Measurements from ENCODE around the gene SHC1. TPM values are rescaled to one million over a fixed set of nuclear protein-coding genes. Genes with fewer than 3 reads are reported as not detected.

SHC1 gene
- total RNA-seq, 1 experiment from 2014 or later: 199 TPM

DNA sequence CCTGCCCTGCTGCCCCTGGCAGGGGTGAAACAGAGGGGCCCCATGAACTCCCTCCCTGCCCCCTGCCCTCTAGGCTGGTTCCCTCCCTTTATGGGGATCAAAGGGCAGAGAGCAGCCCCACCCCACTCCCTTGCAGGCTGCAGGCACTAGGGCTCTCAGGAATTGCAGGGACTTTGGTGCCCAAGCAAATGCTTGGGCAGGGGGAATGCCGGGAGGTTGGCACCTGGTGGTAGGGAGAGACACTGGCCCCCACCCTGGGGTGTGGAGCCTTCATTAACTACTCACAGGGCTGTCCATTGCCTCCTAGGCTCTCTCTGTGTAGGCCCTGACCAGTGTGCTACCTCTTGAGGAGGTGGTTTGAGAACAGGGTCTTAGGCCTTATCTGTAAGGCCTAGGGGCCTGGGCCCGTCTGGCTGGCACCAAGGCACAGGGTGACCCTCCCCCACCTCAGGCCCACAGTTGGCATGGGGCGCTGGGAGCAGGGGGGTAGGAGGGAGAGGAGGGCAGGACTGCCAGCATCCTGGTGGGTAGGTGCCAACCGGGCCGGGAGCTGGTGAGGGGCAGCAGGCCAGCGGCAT, 36.8 kb upstream of the SHC1 start:
- H3K9me3 Mint-ChIP-seq: no peaks in the 10 kb centered on the region
- H3K27me3 Mint-ChIP-seq (ENCODE audit: low read depth): no peaks in the 10 kb centered on the region
- peaks cover 50% of the 10 kb centered on the region for H3K4me1 Mint-ChIP-seq
- H3K27ac Mint-ChIP-seq: no peak overlapping the region
- ATAC-seq: no peak
- POLR2A ChIA-PET: interaction anchor here (0.5 to 1.7 kb wide), 6 partner anchors 7 to 74 kb away, joined by 3 to 7 read pairs (median 4); partner anchors contain the start of genes FLAD1 and SHC1
- TF ChIP-seq SP1 (CRISPR knock-in tag; conservative IDR thresholded peaks at IDR 0.05) (no peak), FOXK1 (CRISPR knock-in tag; IDR thresholded peaks at IDR 0.05) (no peak), ZNF416 (CRISPR knock-in tag; IDR thresholded peaks at IDR 0.05) (no peak)
- CTCF ChIA-PET: interaction anchor here (0.9 to 4.3 kb wide), 16 partner anchors 8 to 186 kb away, joined by 3 to 58 read pairs (median 6); partner anchors contain the start of genes ADAM15, KRTCAP2 and PBXIP1
- DNase-seq (ENCODE audit: low spot score): no peak
- H3K4me3 Mint-ChIP-seq: no peak overlapping the region
- H3K36me3 Mint-ChIP-seq: no peaks in the 10 kb centered on the region

DNA sequence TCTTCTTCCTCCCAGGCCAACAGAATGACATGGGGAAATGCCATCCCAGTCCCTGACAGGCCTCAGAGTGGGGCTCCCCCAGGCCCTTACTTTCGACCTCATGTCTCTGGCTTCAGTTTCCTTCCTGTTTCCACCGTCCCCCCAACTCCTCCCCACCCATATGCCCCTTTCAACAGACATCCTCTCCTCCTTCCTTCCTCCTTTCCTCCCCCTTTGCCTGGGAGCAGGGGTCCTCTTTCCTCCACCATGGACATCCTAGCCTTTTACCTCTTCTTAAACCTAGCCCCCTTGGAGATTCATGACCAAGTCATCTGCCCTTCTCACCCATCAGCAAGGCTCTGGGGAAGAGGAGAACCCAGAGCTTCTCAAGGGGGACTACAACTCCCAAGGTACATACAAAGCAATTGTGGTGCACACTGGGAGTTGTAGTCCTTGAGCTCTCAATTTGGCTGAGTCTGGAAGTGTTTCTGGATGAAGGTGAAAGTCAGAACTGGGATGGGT, 36.1 kb upstream of the SHC1 start:
- Mint-ChIP-seq H3K4me1 (peaks cover 48% of the 10 kb centered on the region), H3K4me3 (no peak overlapping the region), H3K27me3 (ENCODE audit: low read depth) (no peaks in the 10 kb centered on the region), H3K27ac (no peak overlapping the region), H3K9me3 (no peaks in the 10 kb centered on the region), H3K36me3 (no peaks in the 10 kb centered on the region)
- POLR2A ChIA-PET: interaction anchor here (0.9 kb wide), 1 partner anchor 74 kb away, joined by 3 read pairs; no protein-coding TSS in a partner anchor
- no peak for ATAC-seq
- CTCF ChIA-PET: interaction anchor here (0.7 to 4.3 kb wide), 8 partner anchors 10 to 166 kb away, joined by 3 to 58 read pairs (median 5); partner anchors contain the start of genes ADAM15 and KRTCAP2
- no peak for DNase-seq (ENCODE audit: low spot score)
- TF ChIP-seq, protein P1, sequence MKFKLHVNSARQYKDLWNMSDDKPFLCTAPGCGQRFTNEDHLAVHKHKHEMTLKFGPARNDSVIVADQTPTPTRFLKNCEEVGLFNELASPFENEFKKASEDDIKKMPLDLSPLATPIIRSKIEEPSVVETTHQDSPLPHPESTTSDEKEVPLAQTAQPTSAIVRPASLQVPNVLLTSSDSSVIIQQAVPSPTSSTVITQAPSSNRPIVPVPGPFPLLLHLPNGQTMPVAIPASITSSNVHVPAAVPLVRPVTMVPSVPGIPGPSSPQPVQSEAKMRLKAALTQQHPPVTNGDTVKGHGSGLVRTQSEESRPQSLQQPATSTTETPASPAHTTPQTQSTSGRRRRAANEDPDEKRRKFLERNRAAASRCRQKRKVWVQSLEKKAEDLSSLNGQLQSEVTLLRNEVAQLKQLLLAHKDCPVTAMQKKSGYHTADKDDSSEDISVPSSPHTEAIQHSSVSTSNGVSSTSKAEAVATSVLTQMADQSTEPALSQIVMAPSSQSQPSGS (CRISPR knock-in tag; IDR thresholded peaks at IDR 0.05; ENCODE audit: borderline replicate concordance, low read depth): no peak
- TF ChIP-seq, protein P2, sequence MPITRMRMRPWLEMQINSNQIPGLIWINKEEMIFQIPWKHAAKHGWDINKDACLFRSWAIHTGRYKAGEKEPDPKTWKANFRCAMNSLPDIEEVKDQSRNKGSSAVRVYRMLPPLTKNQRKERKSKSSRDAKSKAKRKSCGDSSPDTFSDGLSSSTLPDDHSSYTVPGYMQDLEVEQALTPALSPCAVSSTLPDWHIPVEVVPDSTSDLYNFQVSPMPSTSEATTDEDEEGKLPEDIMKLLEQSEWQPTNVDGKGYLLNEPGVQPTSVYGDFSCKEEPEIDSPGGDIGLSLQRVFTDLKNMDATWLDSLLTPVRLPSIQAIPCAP (CRISPR knock-in tag; IDR thresholded peaks at IDR 0.05): no peak
- TF ChIP-seq OVOL2 (CRISPR knock-in tag; IDR thresholded peaks at IDR 0.05; ENCODE audit: borderline replicate concordance) (no peak), CBFB (CRISPR knock-in tag; IDR thresholded peaks at IDR 0.05; ENCODE audit: low read depth) (no peak), ZBTB21 (CRISPR knock-in tag; IDR thresholded peaks at IDR 0.05; ENCODE audit: borderline replicate concordance) (no peak), ZNF423 (CRISPR knock-in tag; IDR thresholded peaks at IDR 0.05) (no peak), JUN (CRISPR knock-in tag; IDR thresholded peaks at IDR 0.05) (no peak), SP1 (CRISPR knock-in tag; conservative IDR thresholded peaks at IDR 0.05) (no peak), SMAD4 (CRISPR knock-in tag; IDR thresholded peaks at IDR 0.05) (no peak)
- TF ChIP-seq, protein P3, sequence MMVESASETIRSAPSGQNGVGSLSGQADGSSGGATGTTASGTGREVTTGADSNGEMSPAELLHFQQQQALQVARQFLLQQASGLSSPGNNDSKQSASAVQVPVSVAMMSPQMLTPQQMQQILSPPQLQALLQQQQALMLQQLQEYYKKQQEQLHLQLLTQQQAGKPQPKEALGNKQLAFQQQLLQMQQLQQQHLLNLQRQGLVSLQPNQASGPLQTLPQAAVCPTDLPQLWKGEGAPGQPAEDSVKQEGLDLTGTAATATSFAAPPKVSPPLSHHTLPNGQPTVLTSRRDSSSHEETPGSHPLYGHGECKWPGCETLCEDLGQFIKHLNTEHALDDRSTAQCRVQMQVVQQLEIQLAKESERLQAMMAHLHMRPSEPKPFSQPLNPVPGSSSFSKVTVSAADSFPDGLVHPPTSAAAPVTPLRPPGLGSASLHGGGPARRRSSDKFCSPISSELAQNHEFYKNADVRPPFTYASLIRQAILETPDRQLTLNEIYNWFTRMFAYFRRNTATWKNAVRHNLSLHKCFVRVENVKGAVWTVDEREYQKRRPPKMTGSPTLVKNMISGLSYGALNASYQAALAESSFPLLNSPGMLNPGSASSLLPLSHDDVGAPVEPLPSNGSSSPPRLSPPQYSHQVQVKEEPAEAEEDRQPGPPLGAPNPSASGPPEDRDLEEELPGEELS (CRISPR knock-in tag; IDR thresholded peaks at IDR 0.05): no peak
- TF ChIP-seq, protein P4, sequence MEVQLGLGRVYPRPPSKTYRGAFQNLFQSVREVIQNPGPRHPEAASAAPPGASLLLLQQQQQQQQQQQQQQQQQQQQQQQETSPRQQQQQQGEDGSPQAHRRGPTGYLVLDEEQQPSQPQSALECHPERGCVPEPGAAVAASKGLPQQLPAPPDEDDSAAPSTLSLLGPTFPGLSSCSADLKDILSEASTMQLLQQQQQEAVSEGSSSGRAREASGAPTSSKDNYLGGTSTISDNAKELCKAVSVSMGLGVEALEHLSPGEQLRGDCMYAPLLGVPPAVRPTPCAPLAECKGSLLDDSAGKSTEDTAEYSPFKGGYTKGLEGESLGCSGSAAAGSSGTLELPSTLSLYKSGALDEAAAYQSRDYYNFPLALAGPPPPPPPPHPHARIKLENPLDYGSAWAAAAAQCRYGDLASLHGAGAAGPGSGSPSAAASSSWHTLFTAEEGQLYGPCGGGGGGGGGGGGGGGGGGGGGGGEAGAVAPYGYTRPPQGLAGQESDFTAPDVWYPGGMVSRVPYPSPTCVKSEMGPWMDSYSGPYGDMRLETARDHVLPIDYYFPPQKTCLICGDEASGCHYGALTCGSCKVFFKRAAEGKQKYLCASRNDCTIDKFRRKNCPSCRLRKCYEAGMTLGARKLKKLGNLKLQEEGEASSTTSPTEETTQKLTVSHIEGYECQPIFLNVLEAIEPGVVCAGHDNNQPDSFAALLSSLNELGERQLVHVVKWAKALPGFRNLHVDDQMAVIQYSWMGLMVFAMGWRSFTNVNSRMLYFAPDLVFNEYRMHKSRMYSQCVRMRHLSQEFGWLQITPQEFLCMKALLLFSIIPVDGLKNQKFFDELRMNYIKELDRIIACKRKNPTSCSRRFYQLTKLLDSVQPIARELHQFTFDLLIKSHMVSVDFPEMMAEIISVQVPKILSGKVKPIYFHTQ (CRISPR knock-in tag; IDR thresholded peaks at IDR 0.05): no peak
- TF ChIP-seq, protein P5, sequence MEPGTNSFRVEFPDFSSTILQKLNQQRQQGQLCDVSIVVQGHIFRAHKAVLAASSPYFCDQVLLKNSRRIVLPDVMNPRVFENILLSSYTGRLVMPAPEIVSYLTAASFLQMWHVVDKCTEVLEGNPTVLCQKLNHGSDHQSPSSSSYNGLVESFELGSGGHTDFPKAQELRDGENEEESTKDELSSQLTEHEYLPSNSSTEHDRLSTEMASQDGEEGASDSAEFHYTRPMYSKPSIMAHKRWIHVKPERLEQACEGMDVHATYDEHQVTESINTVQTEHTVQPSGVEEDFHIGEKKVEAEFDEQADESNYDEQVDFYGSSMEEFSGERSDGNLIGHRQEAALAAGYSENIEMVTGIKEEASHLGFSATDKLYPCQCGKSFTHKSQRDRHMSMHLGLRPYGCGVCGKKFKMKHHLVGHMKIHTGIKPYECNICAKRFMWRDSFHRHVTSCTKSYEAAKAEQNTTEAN (CRISPR knock-in tag; IDR thresholded peaks at IDR 0.05): no peak
- TF ChIP-seq, protein P6, sequence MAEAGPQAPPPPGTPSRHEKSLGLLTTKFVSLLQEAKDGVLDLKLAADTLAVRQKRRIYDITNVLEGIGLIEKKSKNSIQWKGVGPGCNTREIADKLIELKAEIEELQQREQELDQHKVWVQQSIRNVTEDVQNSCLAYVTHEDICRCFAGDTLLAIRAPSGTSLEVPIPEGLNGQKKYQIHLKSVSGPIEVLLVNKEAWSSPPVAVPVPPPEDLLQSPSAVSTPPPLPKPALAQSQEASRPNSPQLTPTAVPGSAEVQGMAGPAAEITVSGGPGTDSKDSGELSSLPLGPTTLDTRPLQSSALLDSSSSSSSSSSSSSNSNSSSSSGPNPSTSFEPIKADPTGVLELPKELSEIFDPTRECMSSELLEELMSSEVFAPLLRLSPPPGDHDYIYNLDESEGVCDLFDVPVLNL (CRISPR knock-in tag; IDR thresholded peaks at IDR 0.05; ENCODE audit: borderline replicate concordance, low read depth): no peak
- TF ChIP-seq, protein P7, sequence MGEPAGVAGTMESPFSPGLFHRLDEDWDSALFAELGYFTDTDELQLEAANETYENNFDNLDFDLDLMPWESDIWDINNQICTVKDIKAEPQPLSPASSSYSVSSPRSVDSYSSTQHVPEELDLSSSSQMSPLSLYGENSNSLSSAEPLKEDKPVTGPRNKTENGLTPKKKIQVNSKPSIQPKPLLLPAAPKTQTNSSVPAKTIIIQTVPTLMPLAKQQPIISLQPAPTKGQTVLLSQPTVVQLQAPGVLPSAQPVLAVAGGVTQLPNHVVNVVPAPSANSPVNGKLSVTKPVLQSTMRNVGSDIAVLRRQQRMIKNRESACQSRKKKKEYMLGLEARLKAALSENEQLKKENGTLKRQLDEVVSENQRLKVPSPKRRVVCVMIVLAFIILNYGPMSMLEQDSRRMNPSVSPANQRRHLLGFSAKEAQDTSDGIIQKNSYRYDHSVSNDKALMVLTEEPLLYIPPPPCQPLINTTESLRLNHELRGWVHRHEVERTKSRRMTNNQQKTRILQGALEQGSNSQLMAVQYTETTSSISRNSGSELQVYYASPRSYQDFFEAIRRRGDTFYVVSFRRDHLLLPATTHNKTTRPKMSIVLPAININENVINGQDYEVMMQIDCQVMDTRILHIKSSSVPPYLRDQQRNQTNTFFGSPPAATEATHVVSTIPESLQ (CRISPR knock-in tag; IDR thresholded peaks at IDR 0.05): no peak
- TF ChIP-seq, protein P8, sequence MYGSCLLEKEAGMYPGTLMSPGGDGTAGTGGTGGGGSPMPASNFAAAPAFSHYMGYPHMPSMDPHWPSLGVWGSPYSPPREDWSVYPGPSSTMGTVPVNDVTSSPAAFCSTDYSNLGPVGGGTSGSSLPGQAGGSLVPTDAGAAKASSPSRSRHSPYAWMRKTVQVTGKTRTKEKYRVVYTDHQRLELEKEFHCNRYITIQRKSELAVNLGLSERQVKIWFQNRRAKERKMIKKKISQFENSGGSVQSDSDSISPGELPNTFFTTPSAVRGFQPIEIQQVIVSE (CRISPR knock-in tag; IDR thresholded peaks at IDR 0.05; ENCODE audit: borderline replicate concordance): no peak
- TF ChIP-seq, protein P9, sequence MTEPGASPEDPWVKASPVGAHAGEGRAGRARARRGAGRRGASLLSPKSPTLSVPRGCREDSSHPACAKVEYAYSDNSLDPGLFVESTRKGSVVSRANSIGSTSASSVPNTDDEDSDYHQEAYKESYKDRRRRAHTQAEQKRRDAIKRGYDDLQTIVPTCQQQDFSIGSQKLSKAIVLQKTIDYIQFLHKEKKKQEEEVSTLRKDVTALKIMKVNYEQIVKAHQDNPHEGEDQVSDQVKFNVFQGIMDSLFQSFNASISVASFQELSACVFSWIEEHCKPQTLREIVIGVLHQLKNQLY (CRISPR knock-in tag; IDR thresholded peaks at IDR 0.05): no peak
- TF ChIP-seq, protein P10, sequence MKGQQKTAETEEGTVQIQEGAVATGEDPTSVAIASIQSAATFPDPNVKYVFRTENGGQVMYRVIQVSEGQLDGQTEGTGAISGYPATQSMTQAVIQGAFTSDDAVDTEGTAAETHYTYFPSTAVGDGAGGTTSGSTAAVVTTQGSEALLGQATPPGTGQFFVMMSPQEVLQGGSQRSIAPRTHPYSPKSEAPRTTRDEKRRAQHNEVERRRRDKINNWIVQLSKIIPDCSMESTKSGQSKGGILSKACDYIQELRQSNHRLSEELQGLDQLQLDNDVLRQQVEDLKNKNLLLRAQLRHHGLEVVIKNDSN (CRISPR knock-in tag; IDR thresholded peaks at IDR 0.05): no peak
